ENCODE data around the gene EVA1A.
A peak's percentile ranks its signal among the peaks of the same experiment; 100 is the strongest.

The EVA1A gene

GRCh38 chr2:75562513-75562864, 1.8 kb upstream of the EVA1A start:
- FAIRE-seq, result no peak

- FAIRE-seq, result peak; percentile 92
Measured at GRCh38 chr2:75561566-75562512, 1.1 kb upstream of the EVA1A start.

GRCh38 chr2:75560022-75560767, 544 bp downstream of the EVA1A start:
- FAIRE-seq, result no peak

GRCh38 chr2:75559680-75560021, 1.1 kb downstream of the EVA1A start:
- no peak for FAIRE-seq

GRCh38 chr2:75558786-75559679, 1.7 kb downstream of the EVA1A start:
- no peak for FAIRE-seq

GRCh38 chr2:75558136-75558535, 2.6 kb downstream of the EVA1A start:
- FAIRE-seq, result no peak

GRCh38 chr2:75557474-75558133, 3.1 kb downstream of the EVA1A start:
- FAIRE-seq, result no peak

- no peak for FAIRE-seq
Measured at GRCh38 chr2:75556679-75557366, 3.9 kb downstream of the EVA1A start.

GRCh38 chr2:75555701-75556100, 5.0 kb downstream of the EVA1A start:
- no peak for FAIRE-seq

GRCh38 chr2:75553935-75554531, 6.7 kb downstream of the EVA1A start:
- no peak for FAIRE-seq

GRCh38 chr2:75552222-75552621, 8.5 kb downstream of the EVA1A start:
- no peak for FAIRE-seq

- FAIRE-seq, result no peak
Measured at GRCh38 chr2:75551434-75551833, 9.3 kb downstream of the EVA1A start.

GRCh38 chr2:75549401-75550253, 11.1 kb downstream of the EVA1A start:
- FAIRE-seq, result no peak

- no peak for FAIRE-seq
Measured at GRCh38 chr2:75548036-75548573, 12.6 kb downstream of the EVA1A start.

GRCh38 chr2:75547345-75548035, 13.2 kb downstream of the EVA1A start:
- no peak for FAIRE-seq

GRCh38 chr2:75545922-75546321, 14.8 kb downstream of the EVA1A start:
- FAIRE-seq, result no peak

- FAIRE-seq, result no peak
Measured at GRCh38 chr2:75545387-75545786, 15.4 kb downstream of the EVA1A start.

GRCh38 chr2:75543446-75543845, 17.3 kb downstream of the EVA1A start:
- no peak for FAIRE-seq

- FAIRE-seq, result no peak
Measured at GRCh38 chr2:75541430-75541829, 19.3 kb downstream of the EVA1A start.

GRCh38 chr2:75540994-75541393, 19.7 kb downstream of the EVA1A start:
- FAIRE-seq, result no peak

Data from G401.6 (cell line).